Superior temporal gyrus (tissue), 1 donor: ENCODE measurements around the gene CAB39.

Source experiments
- DNase-seq: peaks from one replicate; pipeline ENCODE4 v3.0.0-alpha.2; 2016; ENCODE audit errors: extremely low spot score

CAB39 gene

GRCh38 chr2:230784795-230785194, 72.2 kb downstream of the CAB39 start:
- no peak for DNase-seq

DNA sequence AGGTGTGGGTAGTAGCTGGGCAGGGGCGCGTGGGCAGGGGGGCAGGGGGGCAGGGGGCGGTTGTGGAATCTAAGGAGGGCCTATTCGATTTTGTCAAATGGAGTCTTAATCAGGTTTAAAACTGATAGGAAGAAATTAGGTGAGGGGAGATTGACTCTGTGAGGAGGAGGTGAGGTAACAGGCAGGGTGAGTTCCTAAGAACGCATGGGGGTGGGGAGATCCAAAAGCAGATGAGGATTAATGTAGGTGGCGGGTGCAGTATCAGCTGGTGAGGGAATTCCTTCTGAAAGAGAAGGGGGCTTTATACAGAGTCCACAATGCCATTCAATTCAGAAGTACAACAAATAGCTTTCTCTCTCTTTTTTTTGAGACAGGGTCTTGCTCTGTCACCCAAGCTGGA, 72.7 kb downstream of the CAB39 start:
- DNase-seq: no peak

DNA sequence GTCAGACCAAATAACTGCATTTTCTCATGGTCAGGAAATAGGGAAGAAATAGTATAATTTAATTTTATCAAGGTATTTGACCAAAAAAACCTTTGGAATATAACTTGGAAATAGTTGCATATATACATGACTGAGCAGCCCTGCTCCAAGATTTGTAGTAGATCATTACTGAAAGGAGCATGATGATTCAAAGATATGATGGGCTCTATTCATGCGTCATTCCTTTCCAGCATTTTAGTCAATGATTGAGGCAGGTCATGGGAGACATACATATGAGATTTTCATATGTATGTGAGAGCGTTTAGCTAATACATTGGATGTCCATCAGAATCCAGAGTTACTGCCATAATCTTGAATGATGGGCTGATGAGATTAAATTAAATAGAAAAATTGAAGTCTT, 74.5 kb downstream of the CAB39 start:
- DNase-seq: no peak

DNA sequence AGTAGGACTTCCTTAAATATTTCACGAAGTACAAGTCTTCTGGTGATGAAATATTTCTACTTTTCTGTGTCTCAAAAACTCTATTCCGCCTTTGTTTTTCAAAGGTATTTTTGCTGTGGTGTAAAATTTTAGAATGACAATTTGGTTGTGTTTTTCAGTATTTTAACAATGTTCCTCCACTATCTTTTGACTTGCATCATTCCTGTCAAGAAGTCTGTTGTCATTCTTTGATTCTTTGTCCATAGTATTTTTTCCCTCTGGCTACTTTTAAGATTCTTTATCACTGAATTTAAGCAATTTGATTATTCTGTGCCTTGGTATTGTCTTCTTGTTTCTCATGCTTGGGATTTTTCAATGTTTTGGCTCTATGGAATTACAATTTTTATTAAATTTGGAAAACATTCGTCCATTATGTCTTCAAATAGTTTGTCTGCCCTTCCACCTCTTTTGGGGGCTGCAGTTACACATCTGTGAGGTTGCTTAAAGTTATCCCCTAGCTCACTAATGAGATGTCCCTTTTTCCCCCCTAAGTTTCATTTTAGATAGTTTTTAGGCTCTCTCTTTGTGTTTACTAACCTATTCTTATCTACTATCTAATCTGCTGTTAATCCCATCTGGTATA, 76.0 kb downstream of the CAB39 start:
- DNase-seq: no peak

DNA sequence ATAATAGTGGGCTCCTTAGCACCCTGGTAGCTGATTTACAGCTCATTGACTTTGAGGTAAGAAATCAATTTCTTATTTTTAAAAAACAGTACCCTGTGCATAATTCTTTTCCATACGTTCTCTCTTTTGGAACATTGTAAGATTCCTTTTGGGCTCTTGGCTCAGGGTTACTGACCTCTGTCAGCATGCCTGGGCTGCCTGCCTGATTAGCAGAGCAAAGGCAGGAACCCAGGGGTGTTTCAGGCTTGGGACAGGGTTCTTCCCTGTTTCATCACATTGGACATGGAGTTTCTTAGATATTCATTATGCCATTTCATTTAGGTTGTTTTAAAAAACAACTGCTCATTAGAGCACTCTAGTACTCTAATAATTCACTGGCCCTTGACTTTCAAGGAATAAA, 78.3 kb downstream of the CAB39 start:
- DNase-seq: no peak

DNA sequence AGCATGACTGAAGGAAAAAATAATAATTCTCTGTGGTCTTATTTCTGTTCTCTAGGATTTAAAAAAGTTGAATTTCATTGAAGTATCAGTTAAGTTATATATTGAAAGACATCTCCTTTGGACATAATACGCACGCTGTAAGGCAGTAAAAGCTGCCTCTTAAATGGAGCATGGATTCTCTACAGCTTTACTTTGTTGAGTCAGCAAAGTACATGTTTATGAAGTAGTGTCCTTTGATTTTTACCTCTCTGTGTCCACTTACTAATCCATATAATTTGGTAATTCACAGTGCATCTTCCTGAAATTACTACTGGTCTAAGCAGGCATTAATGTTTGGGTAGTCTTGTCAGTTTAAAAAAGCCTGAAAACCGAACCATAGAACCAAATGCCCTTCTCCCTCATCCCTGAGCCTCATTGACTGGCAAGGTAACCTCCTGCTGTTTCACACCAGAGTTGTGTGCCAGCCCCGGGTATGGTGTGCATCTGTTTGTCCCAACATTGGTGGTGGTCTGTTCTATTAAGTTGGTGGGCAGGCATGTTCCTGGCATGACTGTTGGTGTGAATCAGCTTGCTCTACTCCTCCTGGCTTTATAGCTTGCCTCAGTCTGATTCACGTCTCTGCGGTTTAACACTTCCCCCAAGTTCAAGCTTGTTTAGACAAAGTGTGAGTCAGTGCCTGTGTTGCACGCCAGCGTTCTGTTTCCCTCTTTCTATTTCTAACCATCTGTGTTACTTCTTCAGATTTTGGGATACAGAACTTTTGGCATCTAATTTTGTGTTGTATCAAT, 81.1 kb downstream of the CAB39 start:
- DNase-seq: peak; percentile 75

- DNase-seq: no peak
These were observed 81.9 kb downstream of the CAB39 start for GRCh38 chr2:230794497-230794896.

DNA sequence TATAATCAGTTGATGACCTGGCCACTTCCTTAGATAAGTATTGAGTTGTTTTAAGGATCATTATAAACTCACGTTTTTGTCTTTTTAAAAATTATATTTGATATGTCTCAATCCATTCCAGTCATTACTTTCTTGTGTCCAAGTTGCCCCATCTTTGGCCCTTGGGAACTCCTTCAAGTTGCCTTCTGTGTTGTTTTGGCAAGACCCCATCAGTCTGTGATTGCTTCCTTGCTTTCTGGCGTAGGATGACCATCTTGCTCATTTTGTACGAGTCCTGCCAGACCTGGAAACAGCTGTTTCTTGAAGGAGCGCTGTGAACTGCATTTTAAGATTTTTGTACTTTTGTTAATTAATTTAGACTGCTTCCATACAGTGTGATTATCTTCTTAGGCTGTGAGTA, 83.2 kb downstream of the CAB39 start:
- DNase-seq: no peak

- DNase-seq: no peak
These were observed 83.7 kb downstream of the CAB39 start for GRCh38 chr2:230796280-230796862.

GRCh38 chr2:230797515-230798495, 85.2 kb downstream of the CAB39 start:
- no peak for DNase-seq

DNA sequence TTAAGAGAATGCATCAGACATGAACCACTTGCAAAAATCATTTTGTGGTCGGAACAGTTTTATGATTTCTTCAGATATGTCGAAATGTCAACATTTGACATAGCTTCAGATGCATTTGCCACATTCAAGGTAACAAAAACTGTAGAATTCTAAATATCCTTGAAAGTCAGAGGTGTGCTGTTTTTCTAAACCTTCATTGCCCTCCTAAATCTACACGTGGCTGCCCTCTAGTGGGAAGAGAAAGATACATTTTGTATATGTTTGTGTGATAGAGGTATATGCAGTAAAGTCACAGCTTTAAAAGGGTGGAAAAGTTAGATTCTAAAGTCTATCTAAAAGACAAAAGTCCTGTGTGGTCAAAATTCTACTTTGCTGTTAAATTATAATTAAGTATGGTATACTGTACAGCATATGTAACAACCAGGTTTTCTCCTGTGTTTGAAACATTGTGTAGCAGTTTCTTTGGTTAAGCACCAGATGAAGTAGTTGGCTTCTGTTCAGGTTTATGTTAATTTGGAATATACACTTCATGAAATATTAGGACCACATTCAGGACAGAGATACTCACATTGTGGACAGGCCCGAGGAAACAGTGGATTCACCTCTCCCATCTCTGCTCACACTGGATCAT, 86.2 kb downstream of the CAB39 start:
- DNase-seq: peak; percentile 69

DNA sequence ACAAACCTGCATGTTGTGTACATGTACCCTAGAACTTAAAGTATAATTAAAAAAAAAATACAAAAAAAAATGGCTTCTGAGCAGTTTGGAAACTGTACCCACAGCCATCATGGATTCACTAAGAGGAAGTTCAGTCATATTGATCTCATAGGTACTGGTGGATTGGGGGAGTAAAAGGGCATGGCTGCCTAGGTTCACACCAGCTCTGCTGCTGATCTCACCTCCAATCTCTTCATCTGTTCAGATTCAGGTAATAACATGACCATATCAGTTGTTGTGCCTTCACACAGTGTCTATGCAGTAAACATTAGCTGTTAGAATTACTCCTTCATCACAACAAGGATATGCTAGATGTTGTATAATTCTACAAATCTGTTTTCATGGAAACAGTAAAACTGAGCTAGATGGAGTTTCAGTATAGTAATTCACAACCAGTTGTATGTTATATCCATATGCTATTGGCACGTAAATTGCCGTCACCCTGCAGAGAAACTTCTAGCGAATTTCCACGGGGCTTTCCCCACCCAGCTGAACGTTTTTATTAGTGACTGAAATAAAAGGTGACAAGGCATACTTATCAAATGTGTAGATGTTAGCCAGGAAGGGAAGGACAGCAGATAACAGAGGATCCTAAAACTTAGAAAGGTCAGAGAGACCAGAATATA, 92.8 kb downstream of the CAB39 start:
- no peak for DNase-seq

- DNase-seq: no peak
These were observed 95.1 kb downstream of the CAB39 start for GRCh38 chr2:230807729-230808128.

GRCh38 chr2:230809015-230809414, 96.4 kb downstream of the CAB39 start:
- no peak for DNase-seq

DNA sequence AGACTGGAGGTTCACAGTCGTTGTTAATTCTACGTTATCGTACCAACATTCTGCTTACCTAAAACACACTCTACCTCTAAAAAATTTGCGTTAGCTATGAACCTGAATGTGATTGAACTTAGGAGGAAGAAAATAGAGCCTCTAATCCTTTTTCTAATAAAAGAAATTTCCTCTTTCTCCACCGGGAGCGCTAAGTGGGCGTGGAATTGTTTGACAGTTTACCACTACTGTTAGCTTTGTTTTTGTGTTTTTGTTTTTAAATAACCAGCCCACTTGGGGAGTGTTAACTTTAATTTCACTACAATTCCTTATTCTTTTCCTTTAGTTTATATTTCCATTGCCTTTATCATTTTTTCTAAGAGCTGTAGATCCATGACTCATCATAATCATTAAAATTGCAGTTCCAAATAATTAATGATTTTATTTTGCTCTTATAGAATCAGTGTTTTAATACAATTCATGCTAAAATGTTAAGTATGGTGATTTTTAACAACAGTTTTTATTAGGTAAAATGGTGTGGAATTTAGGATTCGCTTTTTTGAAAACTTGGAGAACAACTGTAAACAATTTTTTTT, 97.1 kb downstream of the CAB39 start:
- DNase-seq: no peak

GRCh38 chr2:230811508-230811907, 98.9 kb downstream of the CAB39 start:
- DNase-seq: no peak

- no peak for DNase-seq
These were observed 99.4 kb downstream of the CAB39 start for GRCh38 chr2:230812033-230812432.

GRCh38 chr2:230814616-230815015, 102.0 kb downstream of the CAB39 start:
- no peak for DNase-seq

- DNase-seq: no peak
These were observed 102.4 kb downstream of the CAB39 start for GRCh38 chr2:230815088-230815487.

DNA sequence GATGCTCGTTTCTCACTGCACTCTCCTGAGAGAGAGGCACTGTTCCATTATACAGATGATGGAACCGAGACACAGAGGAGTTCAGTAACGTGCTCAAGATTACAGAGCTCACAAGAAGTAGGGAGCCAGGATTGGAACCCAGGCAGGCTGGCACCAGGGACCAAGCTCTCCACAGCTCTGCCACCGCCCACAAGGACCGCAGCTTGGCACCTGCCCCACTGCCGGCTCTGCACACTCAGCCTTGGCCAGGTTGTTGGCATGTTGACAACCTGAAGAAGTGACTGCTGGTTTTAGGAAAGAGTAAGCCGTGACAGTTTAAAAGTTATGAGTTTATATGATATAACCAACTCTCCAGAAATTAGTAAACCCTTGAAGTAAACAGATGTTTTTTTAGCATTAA, 104.1 kb downstream of the CAB39 start:
- DNase-seq: no peak

GRCh38 chr2:230819433-230819832, 106.8 kb downstream of the CAB39 start:
- no peak for DNase-seq
